A673 (cell line): ENCODE measurements around the gene SORCS1. TPM values are rescaled to one million over a fixed set of nuclear protein-coding genes. Genes with fewer than 3 reads are reported as not detected.

Experiments used
- BruUV-seq: library from RNA; stranded (reverse); fragments of 400-500 nt; replicated peaks from 2 replicates; lab custom pipeline; 2021; lab: Mats Ljungman, UMichigan
- CTCF ChIA-PET: fragments of 300-600 bp; sonication (Branson Sonifier 250); formaldehyde crosslinking; loops from one replicate; lab custom pipeline; 2022; ENCODE audit warnings: antibody characterized with exemption; lab: Charles Lee
- POLR2A ChIA-PET: fragments of 300-600 bp; sonication (Branson Sonifier 250); formaldehyde crosslinking; loops from one replicate; lab custom pipeline; 2022; ENCODE audit warnings: antibody characterized with exemption; ENCODE audit not compliant: low non-redundant PET; lab: Charles Lee
- DNase-seq: peaks from one replicate; pipeline ENCODE4 v3.0.0-alpha.2; 2015; ENCODE audit warnings: low spot score
- H3K27ac ChIP-seq: fragments of 200-600 bp; sonication (generic); 2 replicates; pipeline ENCODE4 v1.5.1; 2016; ENCODE audit warnings: mixed run types, low read depth, mild to moderate bottlenecking, mixed read lengths, antibody characterized with exemption, low read length; ENCODE audit not compliant: poor library complexity, severe bottlenecking
- H3K27me3 ChIP-seq: fragments of 200-600 bp; sonication (generic); replicated peaks from 2 replicates; pipeline ENCODE4 v1.6.1; 2017; ENCODE audit warnings: mixed run types, low read depth, mild to moderate bottlenecking, mixed read lengths, antibody characterized with exemption, low read length; ENCODE audit not compliant: insufficient read depth, poor library complexity
- H3K36me3 ChIP-seq: fragments of 200-600 bp; sonication (generic); 2 replicates; pipeline ENCODE4 v1.6.1; 2016; ENCODE audit warnings: mixed run types, mild to moderate bottlenecking, mixed read lengths, antibody characterized with exemption, low read length; ENCODE audit not compliant: insufficient read depth, poor library complexity, severe bottlenecking
- H3K4me1 ChIP-seq: fragments of 200-600 bp; sonication (generic); 2 replicates; pipeline ENCODE4 v1.6.1; 2017; ENCODE audit warnings: mixed run types, mild to moderate bottlenecking, mixed read lengths, antibody characterized with exemption, low read length; ENCODE audit not compliant: insufficient read depth, poor library complexity, severe bottlenecking
- H3K4me3 ChIP-seq: fragments of 200-600 bp; sonication (generic); 2 replicates; pipeline ENCODE4 v1.5.1; 2016; ENCODE audit warnings: low read depth, mixed run types, mild to moderate bottlenecking, mixed read lengths, low read length; ENCODE audit not compliant: poor library complexity, severe bottlenecking
- H3K9me3 ChIP-seq: fragments of 200-600 bp; sonication (generic); 2 replicates; pipeline ENCODE4 v1.6.1; 2016; ENCODE audit warnings: mixed run types, low read depth, mild to moderate bottlenecking, mixed read lengths, antibody characterized with exemption, low read length; ENCODE audit not compliant: poor library complexity, severe bottlenecking
- EZH2 ChIP-seq: fragments of 200-600 bp; sonication (generic); IDR thresholded peaks from 2 replicates; pipeline ENCODE4 v1.6.1; 2017; ENCODE audit warnings: borderline replicate concordance, low read depth, mild to moderate bottlenecking, mixed read lengths, antibody characterized with exemption, low read length; ENCODE audit not compliant: poor library complexity, severe bottlenecking
- intact Hi-C: fragments of 100-400 bp; cut with micrococcal nuclease; formaldehyde crosslinking; loops from one replicate; pipeline ENCODE4 v1.10.0; 2022; ENCODE audit not compliant: unreplicated experiment
- total RNA-seq: library from RNA; stranded (reverse); gene quantifications from 2 replicates; pipeline ENCODE4 v1.2.3, GENCODE V29; 2021
- TF ChIP-seq, protein P1 (sequence below): fragments of 300-800, 200-600 bp; sonication (generic); conservative IDR thresholded peaks from 2 replicates; pipeline ENCODE4 v1.5.1; 2017; ENCODE audit warnings: low read depth, mild to moderate bottlenecking, antibody characterized with exemption, low read length, moderate library complexity, mixed read lengths

SORCS1 gene
- total RNA-seq, 1 experiment from 2014 or later: 0.34 TPM

DNA sequence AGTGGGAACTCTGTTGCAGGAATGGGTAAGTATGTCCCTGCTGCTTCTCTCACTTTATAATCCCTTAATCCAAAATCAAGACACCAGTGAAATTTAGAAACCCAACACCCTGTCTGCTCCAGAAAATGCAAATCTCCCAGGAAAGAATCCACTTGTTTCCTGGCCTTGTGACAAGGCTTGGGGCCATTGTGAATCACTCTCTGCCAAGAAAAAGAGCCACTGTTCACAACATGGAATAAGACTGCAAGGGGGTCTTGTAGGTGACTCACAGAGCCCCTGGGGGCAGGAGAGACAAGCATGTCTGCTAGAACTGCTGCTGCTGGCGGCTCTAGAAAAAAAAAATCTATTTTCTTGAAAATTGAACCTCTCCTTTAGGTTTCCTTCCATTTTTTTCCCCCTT, 191.2 kb downstream of the SORCS1 start:
- H3K4me3 ChIP-seq: no peak overlapping the region
- CTCF ChIA-PET: no interaction called here
- no peak overlapping the region for H3K27ac ChIP-seq
- peak; percentile 65 for DNase-seq
- H3K9me3 ChIP-seq: no peaks in the 10 kb centered on the region
- H3K27me3 ChIP-seq: no peaks in the 10 kb centered on the region
- intact Hi-C loops: no loop called here
- BruUV-seq: no TSS peak
- POLR2A ChIA-PET: no interaction called here
- H3K4me1 ChIP-seq: peaks cover 37% of the 10 kb centered on the region
- TF ChIP-seq EZH2: no peak
- TF ChIP-seq, protein P1, sequence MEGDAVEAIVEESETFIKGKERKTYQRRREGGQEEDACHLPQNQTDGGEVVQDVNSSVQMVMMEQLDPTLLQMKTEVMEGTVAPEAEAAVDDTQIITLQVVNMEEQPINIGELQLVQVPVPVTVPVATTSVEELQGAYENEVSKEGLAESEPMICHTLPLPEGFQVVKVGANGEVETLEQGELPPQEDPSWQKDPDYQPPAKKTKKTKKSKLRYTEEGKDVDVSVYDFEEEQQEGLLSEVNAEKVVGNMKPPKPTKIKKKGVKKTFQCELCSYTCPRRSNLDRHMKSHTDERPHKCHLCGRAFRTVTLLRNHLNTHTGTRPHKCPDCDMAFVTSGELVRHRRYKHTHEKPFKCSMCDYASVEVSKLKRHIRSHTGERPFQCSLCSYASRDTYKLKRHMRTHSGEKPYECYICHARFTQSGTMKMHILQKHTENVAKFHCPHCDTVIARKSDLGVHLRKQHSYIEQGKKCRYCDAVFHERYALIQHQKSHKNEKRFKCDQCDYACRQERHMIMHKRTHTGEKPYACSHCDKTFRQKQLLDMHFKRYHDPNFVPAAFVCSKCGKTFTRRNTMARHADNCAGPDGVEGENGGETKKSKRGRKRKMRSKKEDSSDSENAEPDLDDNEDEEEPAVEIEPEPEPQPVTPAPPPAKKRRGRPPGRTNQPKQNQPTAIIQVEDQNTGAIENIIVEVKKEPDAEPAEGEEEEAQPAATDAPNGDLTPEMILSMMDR: no peak
- no peaks in the 10 kb centered on the region for H3K36me3 ChIP-seq

DNA sequence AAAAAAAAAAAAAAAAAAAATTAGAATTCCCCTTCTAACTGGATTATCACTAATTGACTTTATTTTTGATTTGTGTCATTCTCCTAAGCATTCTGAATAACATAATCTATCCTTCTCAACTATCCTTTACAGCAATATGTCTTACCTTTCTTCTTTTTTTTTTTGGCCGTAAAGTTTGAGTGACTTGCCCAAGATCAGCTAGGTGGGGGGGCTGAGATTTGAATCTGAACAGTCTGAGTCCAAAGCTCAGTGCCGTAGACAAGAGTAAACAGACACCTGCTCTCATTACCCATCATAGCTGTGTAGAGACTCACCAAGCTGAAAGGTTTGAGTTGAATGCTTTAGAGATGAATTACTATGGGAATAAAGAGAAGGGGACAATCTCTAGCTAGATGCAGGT, 192.1 kb downstream of the SORCS1 start:
- Histone ChIP-seq H3K27ac (no peak overlapping the region), H3K4me1 (peaks cover 37% of the 10 kb centered on the region), H3K36me3 (no peaks in the 10 kb centered on the region), H3K4me3 (no peak overlapping the region), H3K9me3 (no peaks in the 10 kb centered on the region), H3K27me3 (no peaks in the 10 kb centered on the region)
- BruUV-seq: no TSS peak
- ChIA-PET CTCF (no interaction called here), POLR2A (no interaction called here)
- intact Hi-C loops: no loop called here
- TF ChIP-seq, protein P1: no peak
- no peak for TF ChIP-seq EZH2
- no peak for DNase-seq

DNA sequence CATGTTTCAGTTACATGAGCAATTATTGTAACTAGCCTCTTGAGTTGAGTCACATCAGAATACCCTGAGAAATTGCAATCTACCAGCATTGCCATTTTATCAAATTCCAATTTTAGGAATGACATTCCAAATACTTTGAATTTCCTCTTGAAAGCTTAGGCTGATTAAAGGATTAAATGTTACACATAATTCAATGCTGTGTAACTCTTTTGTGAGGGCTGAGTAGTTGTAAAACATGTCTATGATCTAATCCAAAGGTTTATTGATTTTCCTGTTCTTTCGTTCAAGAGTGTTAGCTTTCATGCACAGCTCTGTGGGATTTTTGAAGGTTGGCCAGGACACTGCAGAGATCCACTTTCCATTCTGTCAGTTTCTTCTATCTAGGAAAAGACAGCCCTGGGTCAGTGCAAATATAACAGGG, 193.1 kb downstream of the SORCS1 start:
- Histone ChIP-seq H3K4me1 (peaks cover 37% of the 10 kb centered on the region), H3K4me3 (no peak overlapping the region), H3K9me3 (no peaks in the 10 kb centered on the region), H3K36me3 (no peaks in the 10 kb centered on the region), H3K27ac (no peak overlapping the region), H3K27me3 (no peaks in the 10 kb centered on the region)
- TF ChIP-seq, protein P1: no peak
- TF ChIP-seq EZH2: no peak
- ChIA-PET CTCF (no interaction called here), POLR2A (no interaction called here)
- peak; percentile 71 for DNase-seq
- BruUV-seq: no TSS peak
- intact Hi-C loops: no loop called here
